Nephron progenitor cell (in vitro differentiated cells): Measurements from ENCODE around the gene BMI1.

ENCODE experiments used
- DNase-seq: peaks from one replicate; pipeline ENCODE4 v3.0.0; 2021
- H3K27ac Mint-ChIP-seq: 2 replicates; pipeline ENCODE4 v1.8.0; 2021; ENCODE audit warnings: mild to moderate bottlenecking, moderate library complexity, mixed read lengths
- H3K27me3 Mint-ChIP-seq: 2 replicates; pipeline ENCODE4 v1.8.0; 2021; ENCODE audit warnings: mild to moderate bottlenecking, low read depth, mixed read lengths; ENCODE audit not compliant: poor library complexity
- H3K36me3 Mint-ChIP-seq: 2 replicates; pipeline ENCODE4 v1.8.0; 2021; ENCODE audit warnings: low read depth, mixed read lengths
- H3K4me1 Mint-ChIP-seq: 2 replicates; pipeline ENCODE4 v1.8.0; 2021; ENCODE audit warnings: mixed read lengths
- H3K4me3 Mint-ChIP-seq: 2 replicates; pipeline ENCODE4 v1.8.0; 2021; ENCODE audit warnings: mild to moderate bottlenecking, moderate library complexity, mixed read lengths
- H3K9me3 Mint-ChIP-seq: 2 replicates; pipeline ENCODE4 v1.8.0; 2021; ENCODE audit warnings: mild to moderate bottlenecking, moderate library complexity, mixed read lengths
- TF ChIP-seq, protein P1 (sequence below): fragments of 200-600 bp; sonication (generic); IDR thresholded peaks from 2 replicates; pipeline ENCODE4 v1.5.0; 2021; ENCODE audit warnings: antibody characterized with exemption

BMI1 gene

DNA sequence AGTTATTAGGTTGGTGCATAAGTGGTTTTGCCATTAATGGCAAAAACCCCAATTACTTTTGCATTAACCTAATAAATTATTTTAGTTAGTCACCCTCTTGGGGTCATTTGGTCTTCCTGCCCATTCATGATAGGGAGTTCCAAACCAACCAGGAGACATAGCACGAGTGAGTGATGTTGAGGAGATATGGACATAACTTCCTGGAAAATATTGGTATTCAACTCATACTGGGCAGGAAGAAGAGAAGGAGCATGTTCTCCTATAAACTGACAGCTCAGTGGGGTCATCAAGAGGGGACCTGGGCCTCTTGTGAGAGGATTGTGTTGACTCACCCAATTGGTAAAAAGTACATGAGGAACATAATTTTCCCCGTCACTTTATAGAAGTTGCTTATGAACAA lies 48.1 kb downstream of the BMI1 start:
- no peak overlapping the region for H3K4me3 Mint-ChIP-seq
- H3K4me1 Mint-ChIP-seq = peaks cover 25% of the 10 kb centered on the region

DNA sequence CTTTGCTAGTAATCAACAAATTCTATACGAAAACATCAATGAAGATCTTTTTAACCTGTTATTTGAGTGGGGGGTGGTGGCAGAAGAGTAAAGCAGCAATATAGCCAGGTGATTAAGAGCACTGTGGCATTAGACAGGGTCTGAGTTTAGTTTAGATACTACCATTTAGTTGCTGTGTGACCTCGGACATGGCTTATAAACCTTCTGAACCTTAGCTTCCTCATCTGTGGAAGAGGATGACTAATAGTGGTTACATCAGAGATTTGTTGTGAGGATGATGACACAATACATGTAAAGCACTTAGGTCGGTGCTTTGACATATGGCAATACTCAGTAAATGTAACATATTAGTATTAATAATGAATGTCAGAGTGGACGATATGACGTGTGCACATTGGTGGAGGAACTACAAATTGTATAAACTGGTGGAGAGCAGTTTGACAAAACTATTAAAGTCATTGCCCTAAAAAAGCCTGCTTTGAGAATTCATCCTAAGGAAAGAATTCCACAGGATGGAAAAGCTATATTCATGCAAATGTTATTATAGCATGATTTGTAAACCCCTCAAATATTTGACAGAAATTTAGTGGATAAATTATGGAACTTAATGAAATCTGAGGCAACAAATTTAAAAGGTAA lies 48.7 kb downstream of the BMI1 start:
- no peaks in the 10 kb centered on the region for H3K27me3 Mint-ChIP-seq
- no peak for DNase-seq
- no peaks in the 10 kb centered on the region for H3K36me3 Mint-ChIP-seq
- TF ChIP-seq, protein P1, sequence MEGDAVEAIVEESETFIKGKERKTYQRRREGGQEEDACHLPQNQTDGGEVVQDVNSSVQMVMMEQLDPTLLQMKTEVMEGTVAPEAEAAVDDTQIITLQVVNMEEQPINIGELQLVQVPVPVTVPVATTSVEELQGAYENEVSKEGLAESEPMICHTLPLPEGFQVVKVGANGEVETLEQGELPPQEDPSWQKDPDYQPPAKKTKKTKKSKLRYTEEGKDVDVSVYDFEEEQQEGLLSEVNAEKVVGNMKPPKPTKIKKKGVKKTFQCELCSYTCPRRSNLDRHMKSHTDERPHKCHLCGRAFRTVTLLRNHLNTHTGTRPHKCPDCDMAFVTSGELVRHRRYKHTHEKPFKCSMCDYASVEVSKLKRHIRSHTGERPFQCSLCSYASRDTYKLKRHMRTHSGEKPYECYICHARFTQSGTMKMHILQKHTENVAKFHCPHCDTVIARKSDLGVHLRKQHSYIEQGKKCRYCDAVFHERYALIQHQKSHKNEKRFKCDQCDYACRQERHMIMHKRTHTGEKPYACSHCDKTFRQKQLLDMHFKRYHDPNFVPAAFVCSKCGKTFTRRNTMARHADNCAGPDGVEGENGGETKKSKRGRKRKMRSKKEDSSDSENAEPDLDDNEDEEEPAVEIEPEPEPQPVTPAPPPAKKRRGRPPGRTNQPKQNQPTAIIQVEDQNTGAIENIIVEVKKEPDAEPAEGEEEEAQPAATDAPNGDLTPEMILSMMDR = no peak
- no peak overlapping the region for H3K4me3 Mint-ChIP-seq
- no peak overlapping the region for H3K27ac Mint-ChIP-seq
- no peaks in the 10 kb centered on the region for H3K9me3 Mint-ChIP-seq
- H3K4me1 Mint-ChIP-seq = peaks cover 25% of the 10 kb centered on the region

More for the DNA sequence above, 48.1 kb downstream of the BMI1 start:
- TF ChIP-seq, protein P1 = no peak
- no peaks in the 10 kb centered on the region for H3K27me3 Mint-ChIP-seq
- H3K36me3 Mint-ChIP-seq = no peaks in the 10 kb centered on the region
- no peak overlapping the region for H3K27ac Mint-ChIP-seq
- DNase-seq = no peak
- H3K9me3 Mint-ChIP-seq = no peaks in the 10 kb centered on the region

DNA sequence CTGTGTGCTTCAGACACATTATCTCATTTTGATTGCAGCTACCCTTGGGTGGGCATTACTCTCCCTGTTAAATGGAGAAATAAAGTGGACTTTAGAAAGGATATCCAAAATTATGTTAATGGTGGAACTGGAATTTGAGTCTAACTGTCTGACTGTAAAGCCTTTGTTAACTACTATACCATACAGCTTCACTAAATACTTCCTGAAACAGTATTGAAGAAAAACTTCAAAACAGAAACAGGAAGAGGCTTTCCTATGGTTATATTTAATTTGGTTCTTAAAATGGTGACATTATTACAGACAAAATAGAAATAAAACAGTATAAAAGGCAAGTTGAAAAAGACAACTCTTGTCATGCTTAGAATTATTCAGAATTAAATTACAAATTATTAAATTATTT lies 49.4 kb downstream of the BMI1 start:
- H3K27me3 Mint-ChIP-seq = no peaks in the 10 kb centered on the region
- H3K4me3 Mint-ChIP-seq = no peak overlapping the region
- DNase-seq = no peak
- no peaks in the 10 kb centered on the region for H3K36me3 Mint-ChIP-seq
- TF ChIP-seq, protein P1 = no peak
- H3K9me3 Mint-ChIP-seq = no peaks in the 10 kb centered on the region
- H3K27ac Mint-ChIP-seq = no peak overlapping the region
- peaks cover 25% of the 10 kb centered on the region for H3K4me1 Mint-ChIP-seq

GRCh38 chr10:22372298-22372697 lies 51.4 kb downstream of the BMI1 start:
- TF ChIP-seq, protein P1 = no peak
- no peaks in the 10 kb centered on the region for H3K9me3 Mint-ChIP-seq
- no peak overlapping the region for H3K4me3 Mint-ChIP-seq
- no peak overlapping the region for H3K27ac Mint-ChIP-seq
- DNase-seq = no peak
- peaks cover 21% of the 10 kb centered on the region for H3K4me1 Mint-ChIP-seq
- H3K27me3 Mint-ChIP-seq = no peaks in the 10 kb centered on the region
- no peaks in the 10 kb centered on the region for H3K36me3 Mint-ChIP-seq

- TF ChIP-seq, protein P1 = no peak
- Mint-ChIP-seq H3K4me3 (no peak overlapping the region), H3K36me3 (no peaks in the 10 kb centered on the region), H3K27me3 (no peaks in the 10 kb centered on the region), H3K27ac (no peak overlapping the region), H3K4me1 (peaks cover 17% of the 10 kb centered on the region), H3K9me3 (no peaks in the 10 kb centered on the region)
- no peak for DNase-seq
Observed at GRCh38 chr10:22372917-22373316, 52.0 kb downstream of the BMI1 start.

- Mint-ChIP-seq H3K4me3 (no peak overlapping the region), H3K9me3 (no peaks in the 10 kb centered on the region), H3K27me3 (no peaks in the 10 kb centered on the region), H3K4me1 (peaks cover 14% of the 10 kb centered on the region), H3K36me3 (no peaks in the 10 kb centered on the region), H3K27ac (no peak overlapping the region)
- TF ChIP-seq, protein P1 = no peak
- DNase-seq = no peak
Observed at GRCh38 chr10:22374489-22375126, 53.7 kb downstream of the BMI1 start.
